Stimulated activated CD4-positive, alpha-beta T cell treated with anti-CD3 and anti-CD28 coated beads, Interleukin-12 subunit alpha, Interleukin-12 subunit beta, amount 100 ng/mL, for 24 hours (primary cell): Measurements from ENCODE around the gene DNM3.
A peak's percentile ranks its signal among the peaks of the same experiment; 100 is the strongest.

Experiments used
- DNase-seq, 2 experiments: peaks; one replicate each; pipeline ENCODE4 v3.0.0-alpha.2; 2020; ENCODE audit warnings: low read depth in 2 of 2

DNM3 gene

DNA sequence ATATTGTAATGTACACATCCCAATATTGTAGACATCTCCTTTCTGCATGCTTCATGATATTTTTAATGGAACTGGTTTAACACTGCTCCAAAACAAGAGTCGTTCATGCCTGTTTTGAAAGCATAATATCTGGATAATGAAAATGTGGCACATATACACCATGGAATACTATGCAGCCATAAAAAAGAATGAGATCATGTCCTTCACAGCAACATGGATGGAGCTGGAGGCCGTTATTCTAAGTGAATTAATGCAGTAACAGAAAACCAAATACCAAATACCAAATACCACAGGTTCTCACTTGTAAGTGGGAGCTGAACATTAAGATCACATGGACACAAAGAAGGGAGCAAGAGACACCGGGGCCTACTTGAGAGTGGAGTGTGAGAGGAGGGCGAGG, 487.0 kb downstream of the DNM3 start:
- no peak for DNase-seq

DNA sequence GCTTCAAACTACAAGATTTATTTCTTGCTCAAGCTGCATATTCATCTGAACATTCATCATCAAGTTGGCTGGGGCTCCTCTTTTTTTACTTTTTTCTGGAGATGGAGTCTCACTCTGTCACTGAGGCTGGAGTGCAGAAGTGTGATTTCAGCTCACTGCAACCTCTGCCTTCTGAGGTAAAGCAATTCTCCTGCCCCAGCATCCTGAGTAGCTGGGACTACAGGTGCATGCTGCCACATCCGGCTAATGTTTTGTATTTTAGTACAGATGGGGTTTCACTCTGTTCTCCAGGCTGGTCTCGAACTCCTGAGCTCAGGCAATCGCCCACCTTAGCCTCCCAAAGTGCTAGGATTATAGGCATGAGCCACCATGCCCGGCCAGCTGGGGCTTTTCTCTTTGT, 490.9 kb downstream of the DNM3 start:
- no peak for DNase-seq

DNA sequence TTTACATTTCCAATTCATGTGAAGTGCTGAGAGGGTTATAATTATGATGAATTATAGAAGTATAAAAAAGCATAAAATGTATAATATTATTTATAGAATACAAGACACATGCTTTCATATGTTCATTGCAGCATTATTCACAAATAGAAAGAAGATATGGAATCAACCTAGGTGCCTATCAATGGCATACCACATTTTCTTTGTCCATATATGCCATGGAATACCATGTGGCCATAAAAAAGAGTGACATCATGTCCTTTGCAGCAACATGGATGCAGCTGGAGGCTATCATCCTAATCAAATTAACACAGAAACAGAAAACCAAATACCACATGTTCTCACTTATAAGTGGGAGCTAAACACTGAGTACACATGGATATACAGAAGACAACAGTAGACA, 494.1 kb downstream of the DNM3 start:
- no peak for DNase-seq

DNA sequence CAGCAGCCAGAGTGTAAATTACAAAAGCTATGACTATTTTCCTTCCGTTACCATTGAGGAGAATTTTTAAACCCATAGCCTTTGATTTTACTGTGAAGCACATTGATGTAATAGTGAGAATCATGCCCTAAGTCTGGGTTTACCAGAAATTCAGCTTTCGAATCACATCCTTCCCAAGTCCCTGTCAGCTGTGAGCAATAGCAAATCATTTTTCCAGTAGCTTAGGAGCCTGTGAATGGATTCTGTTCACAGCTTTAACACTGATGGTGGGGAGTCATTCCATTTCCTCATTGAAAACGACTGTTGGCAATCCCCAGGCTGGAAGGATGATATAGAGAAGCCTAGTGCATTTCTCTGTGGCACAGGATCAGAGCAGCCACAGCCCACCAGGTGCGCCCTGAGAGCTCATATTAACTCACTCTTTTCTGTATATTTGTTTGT, 497.0 kb downstream of the DNM3 start:
- peak in 1 of 2 experiments; percentile 20 for DNase-seq

DNA sequence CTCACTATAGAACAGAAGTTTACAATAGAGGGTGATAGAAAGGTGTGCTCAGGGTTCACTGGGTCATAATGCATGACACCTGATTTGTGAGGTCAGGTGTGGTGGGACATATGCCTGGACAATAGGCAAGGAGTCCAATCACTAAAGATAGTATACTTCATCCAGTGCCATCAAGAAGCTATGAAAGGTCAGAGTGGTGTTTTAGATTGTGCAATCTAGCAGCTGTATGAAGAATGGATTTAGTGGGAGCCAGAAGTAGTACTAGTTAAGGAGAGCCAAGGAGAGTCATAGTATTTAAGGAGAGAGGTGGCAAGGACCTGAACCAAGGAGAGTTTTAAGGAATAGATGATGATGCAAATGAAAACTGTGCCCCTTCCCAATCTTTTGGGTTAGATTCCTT, 498.5 kb downstream of the DNM3 start:
- DNase-seq = no peak

DNA sequence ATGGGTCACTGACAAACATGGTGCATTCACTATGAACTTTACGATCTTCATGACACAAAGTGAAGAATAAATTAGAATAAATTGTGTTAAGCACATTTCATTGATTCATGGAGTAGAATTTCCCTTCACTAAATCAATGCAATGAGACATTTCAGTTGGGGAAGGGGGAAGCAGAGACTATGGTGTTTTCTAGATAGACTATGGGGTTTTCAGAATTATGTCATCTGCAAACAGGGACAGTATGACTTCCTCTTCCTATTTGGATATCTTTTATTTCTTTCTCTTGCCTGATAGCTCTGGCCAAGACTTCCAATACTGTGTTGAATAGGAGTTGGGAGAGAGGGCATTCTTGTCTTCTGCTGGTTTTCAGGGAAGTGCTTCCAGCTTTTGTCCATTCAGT, 499.2 kb downstream of the DNM3 start:
- no peak for DNase-seq

DNA sequence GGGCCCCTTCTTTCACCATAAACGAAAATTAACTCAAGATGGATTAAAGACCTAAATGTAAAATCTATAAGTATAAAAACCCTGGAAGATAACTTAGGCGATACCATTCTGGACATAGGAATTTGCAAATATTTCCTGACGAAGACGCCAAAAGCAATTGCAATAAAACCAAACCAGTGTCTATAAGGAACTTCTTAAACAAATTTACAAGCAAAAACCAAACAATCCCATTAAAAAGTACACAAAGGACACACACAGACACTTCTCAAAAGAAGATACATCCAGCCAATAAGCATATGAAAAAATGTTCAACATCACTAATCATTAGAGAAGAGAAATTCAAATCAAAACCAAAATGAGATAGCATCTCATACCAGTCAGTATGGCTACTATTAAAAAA, 500.4 kb downstream of the DNM3 start:
- no peak for DNase-seq

DNA sequence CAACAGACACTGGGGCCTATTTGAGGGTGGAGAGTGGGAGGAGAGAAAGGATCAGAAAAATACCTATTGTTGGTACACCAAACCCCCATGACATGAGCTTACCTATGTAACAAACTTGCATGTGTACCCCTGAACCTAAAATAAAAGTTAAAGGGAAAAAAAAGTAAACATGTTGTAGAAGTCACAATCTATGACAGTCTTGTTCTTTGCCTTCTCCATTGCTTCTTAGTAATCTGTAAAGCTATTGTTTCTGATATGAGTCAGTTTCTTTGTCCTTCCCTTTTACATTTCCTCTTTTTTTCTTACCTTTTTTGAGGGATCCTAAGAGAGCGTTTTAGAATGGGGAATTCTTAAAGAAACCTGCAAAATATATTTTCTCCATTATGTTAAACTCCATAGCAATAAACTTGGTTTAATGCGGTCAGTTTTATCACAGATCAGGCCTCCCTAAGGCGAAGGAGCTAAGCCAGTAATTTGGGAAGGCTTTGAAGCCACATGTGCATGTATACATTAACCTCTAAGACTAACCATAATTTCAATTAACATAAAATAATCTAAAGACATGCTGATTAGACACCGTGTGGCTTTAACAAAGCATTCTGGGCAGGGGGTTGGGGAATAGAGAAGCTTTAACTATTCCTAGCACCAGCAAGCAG, 501.4 kb downstream of the DNM3 start:
- no peak for DNase-seq

DNA sequence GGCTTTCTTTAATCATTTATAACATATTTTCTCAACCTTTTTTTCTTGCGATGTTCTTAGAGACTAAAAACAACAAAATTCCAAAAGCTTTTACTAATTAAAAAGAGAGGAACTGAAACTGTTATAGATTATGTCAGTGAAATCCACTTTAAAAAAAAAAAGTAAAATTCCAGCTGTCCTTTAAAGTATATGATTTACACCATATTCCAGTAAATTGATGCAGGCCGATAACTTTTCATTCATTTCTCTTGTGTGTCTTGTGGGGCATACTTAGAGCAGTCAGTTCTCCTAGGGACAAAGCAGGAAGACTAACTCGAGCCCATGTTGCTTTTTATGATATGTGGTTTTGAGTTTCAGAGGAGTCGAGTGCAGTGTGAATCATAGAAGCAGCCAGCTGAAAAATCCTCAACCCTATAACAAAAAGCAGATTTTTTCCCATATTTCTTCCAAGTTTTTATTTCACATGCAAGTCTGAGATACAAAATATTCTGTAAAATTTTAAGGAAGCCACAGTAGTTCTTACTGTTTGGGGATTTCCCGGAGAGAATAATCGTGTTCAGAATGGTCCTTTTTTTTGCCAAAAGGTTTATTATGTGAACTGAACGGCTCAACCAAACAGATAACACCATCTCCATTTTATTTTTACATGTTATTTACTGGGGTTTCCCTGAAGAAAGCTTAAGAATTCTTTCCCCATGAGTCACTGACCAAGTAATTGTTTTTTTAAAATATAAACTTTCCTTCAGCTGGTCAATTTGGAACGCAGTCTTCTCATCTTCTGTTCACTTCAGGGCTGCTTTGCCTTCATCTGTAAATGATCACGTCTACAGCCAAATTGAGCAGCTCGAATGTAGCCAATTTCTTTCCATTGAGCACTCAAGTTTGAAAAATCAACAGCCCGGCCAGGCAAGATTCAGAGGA, 502.2 kb downstream of the DNM3 start:
- DNase-seq = no peak

DNA sequence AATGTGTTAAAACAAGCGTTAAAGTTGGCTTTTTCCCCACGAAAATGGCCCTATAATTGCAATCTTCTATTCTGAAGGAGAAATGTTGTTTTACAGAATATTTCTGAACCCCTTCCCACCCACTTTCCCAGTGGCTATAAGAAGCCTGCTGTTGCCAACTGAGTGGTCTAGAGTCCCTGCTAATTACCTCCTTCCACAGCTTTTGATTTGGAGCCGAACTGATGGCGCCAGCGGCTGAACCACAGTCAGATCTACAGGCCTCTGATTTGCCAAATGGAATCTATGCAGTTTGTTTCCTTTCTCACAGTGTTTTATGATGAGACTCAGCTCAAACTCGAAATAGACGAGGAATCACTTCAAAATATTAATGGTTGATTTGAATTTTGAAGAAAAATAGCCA, 503.1 kb downstream of the DNM3 start:
- no peak for DNase-seq

DNA sequence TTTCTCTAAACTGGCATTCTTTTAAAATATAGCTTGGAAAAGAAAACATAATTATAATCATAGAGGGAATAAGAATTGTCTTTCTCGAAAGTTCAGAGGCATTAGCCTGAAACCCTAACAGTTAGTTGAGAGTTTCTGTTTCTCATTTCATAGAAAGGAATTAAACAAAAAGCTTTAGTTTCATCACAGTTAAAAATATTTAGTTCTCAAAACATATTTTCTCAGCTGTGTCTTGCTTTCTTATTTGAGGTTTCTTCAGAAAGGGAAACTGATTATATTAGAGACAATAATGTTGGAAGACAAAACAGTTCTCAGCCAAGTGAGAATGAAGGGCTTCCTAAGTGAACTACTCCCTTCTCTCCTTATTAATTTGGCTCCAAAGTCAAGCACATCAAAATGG, 503.8 kb downstream of the DNM3 start:
- DNase-seq = no peak

DNA sequence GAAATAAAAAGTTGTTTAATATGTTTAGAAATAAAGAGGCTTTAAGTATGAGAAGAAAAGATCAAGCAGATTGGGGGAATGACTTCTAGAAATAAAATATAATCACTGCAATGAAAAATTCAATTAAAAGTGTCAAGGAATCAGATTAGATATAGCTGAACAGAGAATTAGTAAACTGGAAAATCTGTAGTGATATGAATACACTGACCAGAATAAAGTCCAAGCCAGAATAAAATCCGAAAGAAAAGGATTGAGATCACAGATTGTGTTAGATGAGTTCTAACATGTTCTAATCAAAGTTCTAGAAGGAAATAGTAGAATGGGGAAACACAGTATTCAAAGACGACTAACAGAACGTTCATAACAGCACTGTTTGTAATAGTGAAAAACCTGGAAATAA, 506.1 kb downstream of the DNM3 start:
- no peak for DNase-seq

DNA sequence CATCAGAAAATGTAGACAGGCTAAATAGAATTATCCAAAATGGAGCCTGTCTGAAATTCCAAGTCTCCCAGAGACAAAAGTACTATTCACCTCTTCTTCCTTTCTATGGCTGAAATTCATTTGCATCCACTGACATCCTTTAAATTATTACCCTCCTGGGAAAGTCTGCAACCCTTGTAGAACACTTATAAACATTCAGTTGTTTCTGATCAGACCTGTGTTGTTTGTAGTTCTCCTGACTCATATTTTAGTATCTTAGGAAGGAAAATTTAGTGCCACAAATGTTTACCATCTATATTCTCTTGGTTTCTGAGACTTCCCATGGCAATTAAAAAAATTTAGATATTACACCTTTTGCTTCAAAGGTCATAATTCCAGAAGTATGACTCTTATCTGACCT, 509.6 kb downstream of the DNM3 start:
- no peak for DNase-seq

DNA sequence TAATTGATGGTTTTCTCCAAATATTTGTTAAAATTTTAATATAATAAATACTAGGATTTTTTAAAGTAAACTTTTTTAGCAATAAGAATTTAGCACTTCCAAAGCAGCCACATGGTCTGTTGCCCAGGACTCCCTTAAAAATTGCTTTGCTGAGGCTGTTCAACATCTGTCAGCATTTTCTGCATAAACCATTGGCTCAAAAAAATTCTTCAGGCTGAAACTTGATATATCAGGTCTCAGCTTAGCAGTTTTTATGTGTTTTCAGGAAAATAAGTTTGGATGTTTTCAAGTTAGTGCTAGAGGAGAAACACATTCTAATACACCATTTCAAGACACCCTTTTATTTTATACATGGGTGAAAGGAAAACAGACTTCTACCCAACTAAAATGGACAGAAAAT, 510.0 kb downstream of the DNM3 start:
- no peak for DNase-seq

DNA sequence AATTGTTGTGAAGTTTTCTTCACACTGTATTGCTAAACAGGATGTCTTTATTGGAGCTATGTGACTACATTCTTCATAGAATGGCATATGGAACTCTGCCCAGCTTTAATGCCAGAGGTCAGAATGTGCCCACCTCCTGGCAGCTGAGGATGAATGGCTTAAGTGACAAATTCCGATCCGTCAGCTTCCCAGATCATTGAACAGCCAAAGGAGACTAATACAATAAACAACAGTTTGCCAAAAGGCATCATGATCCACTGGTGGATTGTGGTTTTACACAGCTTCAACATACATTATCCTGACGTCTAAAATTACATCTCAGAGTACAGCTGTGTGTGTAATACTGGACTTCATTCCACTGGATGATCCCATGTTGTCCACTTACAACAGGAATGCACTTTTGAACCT, 510.5 kb downstream of the DNM3 start:
- DNase-seq = no peak

DNA sequence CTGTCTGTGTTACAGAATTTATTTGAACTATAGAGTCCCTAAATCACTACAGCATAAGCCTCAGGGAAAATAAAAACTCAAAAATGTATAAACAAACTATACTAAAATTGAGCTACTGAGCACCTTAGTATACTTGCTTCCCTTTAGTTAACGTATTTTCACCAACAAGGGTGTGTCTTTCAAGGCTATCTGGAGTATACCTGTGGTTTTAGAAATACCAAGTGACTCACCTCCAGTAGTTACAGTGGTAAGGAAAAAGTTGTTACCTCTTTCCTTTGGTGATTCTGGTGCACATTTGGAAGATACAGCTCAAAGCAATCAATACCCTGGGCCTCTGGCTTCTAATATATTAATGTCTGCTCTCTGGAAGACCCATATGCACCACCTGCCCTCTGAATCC, 511.1 kb downstream of the DNM3 start:
- no peak for DNase-seq

DNA sequence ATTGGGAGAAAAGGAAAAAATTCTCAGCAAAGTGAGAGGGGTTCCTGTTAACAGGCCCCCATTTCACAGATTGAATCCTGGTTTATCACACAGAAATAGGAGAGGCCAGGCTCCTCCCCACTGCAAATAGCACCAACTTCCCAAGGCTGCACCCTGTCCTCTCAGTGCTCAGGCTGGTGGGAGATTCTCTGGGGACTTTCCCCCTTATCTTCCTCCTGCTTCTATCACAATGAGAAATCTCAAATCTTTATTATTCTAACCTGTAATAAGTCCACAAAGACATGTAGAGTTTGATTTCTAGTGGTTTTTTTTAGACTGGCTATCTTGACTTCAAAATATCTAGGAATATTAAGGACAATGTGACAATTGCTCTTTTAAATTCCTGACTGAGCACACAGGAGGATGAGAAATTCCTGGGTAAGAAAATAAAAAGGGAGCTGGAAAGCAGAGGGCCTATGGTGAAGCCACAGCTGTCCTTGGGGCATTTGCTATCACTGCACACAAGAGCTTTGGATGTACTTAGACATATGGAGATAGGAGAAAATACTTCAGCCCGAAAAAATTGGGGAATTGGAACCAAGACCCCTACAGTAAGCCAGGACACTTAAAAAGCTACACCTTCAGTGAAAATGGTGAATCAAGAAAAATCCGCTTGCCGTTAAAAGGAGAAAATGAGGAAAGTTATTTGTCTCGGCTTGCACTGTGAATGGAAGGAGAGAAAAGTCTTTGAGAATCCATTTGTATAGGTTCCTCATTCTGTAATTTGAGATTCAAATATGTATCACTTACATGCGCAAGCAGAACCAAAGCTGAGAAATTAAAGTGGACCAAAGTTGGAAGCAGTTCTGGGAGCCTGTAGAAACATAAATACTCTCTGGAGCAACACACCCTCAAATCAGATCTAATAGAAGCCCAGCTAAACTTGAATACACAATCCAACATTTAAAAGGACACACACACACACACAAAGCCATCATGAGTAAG, 513.3 kb downstream of the DNM3 start:
- no peak for DNase-seq

DNA sequence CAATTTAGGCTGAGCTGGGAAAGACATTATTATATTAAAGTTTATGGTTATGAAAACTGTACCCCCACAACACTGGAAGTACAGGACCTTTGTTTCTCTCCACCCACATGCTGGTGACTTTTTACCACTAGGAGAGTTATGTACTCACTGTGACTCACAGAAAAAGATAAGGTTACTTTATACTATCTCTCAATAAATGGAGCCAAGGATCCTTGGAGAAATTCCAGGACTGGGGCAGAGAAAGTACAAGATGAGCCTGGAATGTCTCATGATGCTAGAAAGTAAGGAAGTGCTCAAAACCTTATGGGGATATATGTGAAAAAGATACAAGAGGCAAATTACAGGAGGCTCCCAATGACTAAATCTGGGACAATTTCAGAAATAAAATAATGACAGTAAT, 515.3 kb downstream of the DNM3 start:
- DNase-seq = no peak

DNA sequence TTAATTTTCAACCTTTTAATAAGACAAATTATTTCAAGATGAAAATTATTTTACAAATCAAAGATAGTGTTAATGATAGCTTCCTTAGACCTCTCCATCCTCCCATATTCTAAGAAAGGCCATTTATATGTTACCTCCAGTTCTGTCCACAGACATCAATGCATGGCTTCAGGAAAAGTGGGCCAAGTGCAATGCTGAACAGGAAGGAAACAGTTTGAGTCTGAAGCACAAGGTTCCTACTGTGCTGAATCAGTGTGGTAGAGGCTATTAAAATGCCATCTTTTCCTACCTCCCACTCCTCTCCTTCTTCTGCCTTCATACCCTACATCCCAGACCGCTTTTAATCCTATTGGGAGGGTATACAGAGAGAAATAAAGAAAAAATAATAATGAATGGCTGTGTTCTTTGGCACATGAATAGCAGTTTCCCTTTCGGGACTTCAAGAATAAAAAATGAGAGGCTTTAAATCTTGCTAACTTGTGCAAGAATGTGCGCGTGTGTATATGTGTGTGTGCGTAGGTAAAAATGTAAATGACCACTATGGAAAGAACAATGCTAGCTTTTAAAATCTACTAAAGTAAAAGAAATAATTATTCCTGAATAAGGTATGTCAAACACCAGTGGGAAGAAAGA, 516.6 kb downstream of the DNM3 start:
- DNase-seq = no peak

DNA sequence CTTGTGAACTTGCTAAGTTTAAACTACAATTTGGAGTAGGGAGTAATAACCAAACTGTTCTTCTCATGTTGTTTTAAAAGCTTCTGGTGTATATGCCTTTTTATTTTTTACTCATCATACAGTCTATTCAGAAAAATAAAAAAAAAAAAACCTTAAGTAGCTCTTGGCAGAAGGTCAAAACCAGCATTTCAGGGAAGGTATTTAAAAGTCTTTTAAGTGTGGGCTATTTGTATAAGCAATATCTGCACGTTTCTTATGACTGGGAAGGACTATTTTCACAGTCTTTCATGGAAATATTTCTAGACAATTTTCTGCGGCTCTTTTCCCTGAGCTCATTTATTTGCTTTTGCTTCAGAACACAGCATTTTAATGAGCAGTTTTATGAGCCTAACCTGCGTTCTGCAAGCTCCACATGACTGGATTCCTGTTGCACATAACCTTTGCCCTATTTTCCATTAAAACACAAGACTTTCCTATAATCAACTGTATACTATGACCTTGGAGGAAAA, 518.2 kb downstream of the DNM3 start:
- no peak for DNase-seq

DNA sequence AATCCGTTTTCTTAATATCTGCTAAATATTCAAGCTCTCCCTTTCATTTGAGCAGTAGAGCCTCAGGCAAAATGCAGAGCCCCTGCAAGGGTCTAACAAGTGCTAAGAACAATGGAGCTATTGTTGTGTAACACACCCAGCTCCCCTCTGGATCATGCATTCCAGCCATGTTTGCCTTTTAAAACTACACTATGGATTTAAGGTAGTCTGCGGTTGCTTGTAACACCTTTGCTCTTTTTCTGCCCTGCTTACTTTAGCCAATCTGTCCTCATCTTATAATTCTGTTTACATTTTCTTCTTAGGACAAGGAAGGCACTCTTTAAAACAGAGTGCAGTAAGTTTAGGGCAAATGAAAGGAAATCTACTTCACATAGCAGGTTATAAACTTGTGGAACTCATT, 519.2 kb downstream of the DNM3 start:
- DNase-seq = no peak
